ENCODE measurements around the gene BRD8.
"Not testable (repeated sequence)": the region's sequence is repeated elsewhere in the genome, so short reads cannot be mapped to it uniquely, and the experiment has no call there.

The BRD8 gene

DNA sequence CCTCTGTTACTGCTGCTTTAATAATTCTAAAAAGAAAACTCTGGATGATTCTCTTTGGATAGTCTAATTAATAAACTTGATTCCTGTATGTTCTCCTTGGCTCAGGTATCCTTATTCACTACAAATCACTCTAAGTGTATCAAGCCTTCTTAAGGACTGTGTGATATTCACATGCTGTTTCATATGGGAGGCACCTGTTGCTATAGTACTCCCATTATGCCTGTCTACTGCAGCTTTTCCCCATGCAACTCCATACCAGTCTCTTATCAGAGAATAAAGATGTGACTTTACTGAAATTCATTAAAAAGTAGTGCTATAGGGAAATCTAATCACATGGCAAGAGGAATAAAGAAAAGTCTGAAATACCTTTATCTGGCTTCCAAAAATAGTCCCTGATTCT, 14.7 kb downstream of the BRD8 start:
- no peak for DNase-seq (ENCODE audit: low spot score)

DNA sequence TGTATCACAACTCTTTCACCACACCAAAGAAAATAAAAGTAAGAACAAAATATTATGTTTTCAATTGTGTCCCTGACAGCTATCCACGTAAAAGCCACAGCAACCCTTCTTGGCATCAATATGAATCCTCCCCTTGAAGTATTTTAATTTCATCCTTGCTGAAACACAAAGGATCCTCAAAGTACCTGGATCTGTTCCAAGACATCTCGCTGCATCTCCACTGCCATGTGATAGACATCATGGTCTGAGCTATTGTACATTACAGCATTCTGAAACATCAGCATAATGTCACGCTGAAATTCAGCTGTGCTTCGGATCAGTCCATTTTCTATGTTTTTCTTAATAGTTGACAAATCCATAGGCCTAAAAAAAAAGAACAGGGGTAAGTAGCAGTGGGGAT, 17.7 kb downstream of the BRD8 start:
- DNase-seq (ENCODE audit: low spot score), result no peak

DNA sequence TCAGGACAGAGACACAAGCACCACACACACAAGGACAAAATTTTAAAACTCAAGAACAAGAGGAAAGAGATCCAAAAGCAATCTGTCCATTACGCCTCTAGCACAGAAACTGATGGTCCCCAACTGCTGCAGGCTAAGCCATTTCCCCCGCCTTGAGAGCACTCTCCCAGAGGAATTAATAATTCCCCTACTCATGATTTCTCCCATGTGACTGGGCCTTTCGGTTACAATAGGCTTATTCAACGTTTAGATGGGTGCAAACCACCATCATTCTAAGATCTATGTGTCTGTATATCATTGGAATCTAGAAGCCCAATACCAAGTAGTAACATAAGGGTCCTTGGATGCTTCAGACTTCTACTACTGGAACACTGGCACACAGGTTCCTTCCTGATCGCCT, 18.8 kb downstream of the BRD8 start:
- DNase-seq (ENCODE audit: low spot score), result peak; percentile 26

- DNase-seq (ENCODE audit: low spot score), result no peak
Measured at GRCh38 chr5:138157626-138158025, 20.8 kb downstream of the BRD8 start.

DNA sequence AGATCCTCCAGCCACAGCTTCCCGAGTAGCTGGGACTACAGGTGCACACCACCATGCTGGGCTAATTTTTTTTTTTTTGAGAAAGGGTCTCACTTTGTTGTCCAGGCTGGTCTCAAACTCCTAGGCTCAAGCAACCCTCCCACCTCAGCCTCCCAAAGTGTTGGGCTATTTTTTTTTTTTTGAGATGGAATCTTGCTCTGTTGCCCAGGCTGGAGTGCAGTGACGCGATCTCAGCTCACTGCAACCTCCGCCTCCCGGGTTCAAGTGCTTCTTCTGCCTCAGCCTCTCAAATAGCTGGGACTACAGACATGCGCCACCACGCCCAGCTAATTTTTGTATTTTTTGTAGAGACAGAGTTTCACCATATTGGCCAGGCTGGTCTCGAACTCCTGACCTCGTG, 22.5 kb downstream of the BRD8 start:
- not testable (repeated sequence) for DNase-seq (ENCODE audit: low spot score)

DNA sequence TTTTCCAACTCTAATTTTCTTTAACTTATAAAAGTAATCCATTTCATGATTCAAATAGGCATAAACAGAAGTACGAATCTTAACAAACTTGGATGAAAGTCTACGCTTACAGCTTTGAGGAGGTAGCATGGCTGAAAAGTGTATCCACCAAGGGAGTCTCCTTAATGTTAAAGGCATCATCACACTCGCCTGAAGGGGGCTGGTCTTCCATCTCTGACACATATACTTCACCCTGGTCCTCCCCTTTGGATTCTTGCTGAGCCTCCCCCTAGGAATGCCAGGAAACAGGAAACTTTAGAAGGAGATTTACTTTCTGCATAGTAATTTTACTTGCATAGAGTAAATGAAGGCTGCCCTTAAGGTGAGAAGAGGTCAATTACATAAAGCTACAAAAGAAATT, 28.9 kb downstream of the BRD8 start:
- no peak for DNase-seq (ENCODE audit: low spot score)

- no peak for DNase-seq (ENCODE audit: low spot score)
Measured at GRCh38 chr5:138148811-138149210, 29.6 kb downstream of the BRD8 start.

GRCh38 chr5:138143578-138143977, 34.9 kb downstream of the BRD8 start:
- DNase-seq (ENCODE audit: low spot score), result not testable (repeated sequence)

DNA sequence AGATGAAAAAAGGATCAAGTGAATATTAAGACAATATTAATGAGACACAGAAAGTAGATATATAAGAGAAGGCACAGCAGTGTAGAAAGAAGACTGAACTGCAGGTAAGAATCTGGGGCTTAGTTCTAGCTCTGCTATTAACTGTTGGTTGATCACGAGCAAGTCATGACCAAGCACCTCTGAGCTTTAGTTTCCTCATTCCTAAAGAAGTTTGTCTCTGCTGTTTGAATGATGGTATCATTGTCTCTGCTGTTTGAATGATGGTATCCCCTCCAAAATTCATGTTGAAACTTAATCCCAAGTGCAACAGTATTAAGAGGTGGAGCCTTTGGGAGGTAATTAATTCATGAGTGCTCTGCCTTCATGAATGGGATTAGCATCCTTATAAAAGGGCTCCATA, 36.7 kb downstream of the BRD8 start:
- no peak for DNase-seq (ENCODE audit: low spot score)

DNA sequence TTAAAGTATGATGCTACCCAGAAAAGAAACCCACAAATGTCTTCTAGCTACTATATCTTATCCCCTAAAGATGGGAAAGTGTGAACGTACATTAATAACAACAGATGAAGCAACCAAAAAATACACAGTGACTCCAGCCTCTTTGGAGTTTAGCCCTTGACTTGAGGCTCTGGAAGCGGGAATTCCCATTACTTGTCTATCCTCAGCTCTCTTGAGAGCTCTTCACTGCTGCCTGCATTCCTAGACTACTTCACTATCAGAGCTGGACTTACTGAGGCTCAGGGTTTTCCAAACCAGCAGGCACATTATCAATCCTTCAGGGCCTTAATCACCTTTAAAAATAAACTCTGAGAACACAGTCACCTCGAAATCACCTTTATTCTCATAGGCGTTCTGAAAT, 38.2 kb downstream of the BRD8 start:
- no peak for DNase-seq (ENCODE audit: low spot score)

DNA sequence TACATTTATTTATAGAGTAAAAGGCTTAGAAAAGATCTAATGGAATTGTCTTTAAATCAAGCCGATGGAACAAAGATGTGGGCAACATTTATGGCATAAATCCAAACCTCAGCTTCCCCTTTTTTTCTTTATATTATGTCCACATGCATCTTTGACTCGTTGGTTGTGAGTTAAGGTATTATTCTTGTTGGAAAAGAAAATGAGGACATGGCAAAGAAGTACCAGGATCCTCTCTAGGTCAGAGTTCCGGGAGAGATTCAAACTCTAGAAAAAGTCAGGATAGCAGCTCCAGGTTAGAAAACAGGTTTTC, 38.7 kb downstream of the BRD8 start:
- DNase-seq (ENCODE audit: low spot score), result no peak

GRCh38 chr5:138138949-138139780, 39.3 kb downstream of the BRD8 start, which contains the start of gene NME5:
TSS of gene NME5 (minus strand) at chr5:138139428. CDS start at chr5:138138780, 648 bp downstream.
- DNase-seq (ENCODE audit: low spot score), result peak; percentile 86

DNA sequence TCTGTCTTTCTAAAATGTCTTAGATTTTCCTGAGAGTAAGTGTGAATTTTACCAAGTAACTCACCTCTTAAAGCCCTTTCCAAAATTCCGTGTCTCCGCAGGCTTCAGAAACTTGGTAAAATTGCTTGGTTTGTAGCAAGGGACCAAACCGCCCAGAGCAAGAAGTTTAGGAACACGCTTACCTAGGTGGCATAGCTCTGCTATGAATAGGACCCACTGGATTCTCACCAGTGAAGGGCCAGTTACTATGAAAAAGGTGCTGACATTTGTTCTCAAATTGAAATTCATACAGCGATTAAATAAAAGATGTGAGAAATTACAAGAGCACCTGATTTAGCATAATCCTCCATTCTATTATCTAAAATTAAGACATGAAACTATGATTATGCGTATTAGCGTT, 45.9 kb downstream of the BRD8 start:
- no peak for DNase-seq (ENCODE audit: low spot score)

- DNase-seq (ENCODE audit: low spot score), result no peak
Measured at GRCh38 chr5:138129347-138129746, 49.1 kb downstream of the BRD8 start.

DNA sequence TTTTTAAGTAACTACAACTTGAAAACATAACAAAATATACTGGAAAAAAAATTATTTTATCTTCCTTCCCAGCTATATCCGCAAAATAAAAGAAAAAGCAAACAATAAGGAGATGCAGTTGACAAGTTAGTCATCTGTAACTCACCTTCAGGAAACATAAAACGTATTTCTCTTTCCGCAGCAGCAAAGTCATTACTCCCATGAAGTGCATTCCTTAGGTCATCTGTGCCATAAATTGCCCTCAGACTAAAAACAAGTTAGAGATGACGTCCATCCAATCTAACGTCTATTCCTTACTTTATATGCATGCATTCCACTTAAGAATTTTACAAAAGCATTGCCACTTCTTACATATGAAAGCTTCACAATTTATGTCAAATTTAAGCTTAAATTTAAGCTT, 50.1 kb downstream of the BRD8 start:
- no peak for DNase-seq (ENCODE audit: low spot score)

DNA sequence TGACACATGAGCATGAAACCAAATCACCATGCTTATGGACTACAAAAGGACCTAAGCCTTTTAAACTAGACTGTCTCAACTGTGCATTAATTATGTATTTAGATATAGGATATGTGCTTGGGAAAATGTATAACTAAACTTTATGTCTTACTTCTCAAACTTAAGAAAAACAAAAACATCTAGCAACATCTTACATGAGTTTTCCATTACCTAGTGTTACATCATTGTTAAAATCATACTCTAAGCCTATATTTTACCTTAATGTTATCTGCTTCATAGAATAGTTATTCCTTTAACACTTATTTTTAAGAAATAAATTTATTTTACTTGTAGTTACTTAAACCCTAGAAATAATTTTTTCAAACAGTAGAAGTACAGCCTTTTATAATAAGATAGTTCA, 63.2 kb downstream of the BRD8 start:
- no peak for DNase-seq (ENCODE audit: low spot score)

GRCh38 chr5:138111937-138112336, 66.5 kb downstream of the BRD8 start:
- no peak for DNase-seq (ENCODE audit: low spot score)

GRCh38 chr5:138111181-138111580, 67.2 kb downstream of the BRD8 start:
- no peak for DNase-seq (ENCODE audit: low spot score)

GRCh38 chr5:138110266-138110963, 68.0 kb downstream of the BRD8 start:
- no peak for DNase-seq (ENCODE audit: low spot score)

DNA sequence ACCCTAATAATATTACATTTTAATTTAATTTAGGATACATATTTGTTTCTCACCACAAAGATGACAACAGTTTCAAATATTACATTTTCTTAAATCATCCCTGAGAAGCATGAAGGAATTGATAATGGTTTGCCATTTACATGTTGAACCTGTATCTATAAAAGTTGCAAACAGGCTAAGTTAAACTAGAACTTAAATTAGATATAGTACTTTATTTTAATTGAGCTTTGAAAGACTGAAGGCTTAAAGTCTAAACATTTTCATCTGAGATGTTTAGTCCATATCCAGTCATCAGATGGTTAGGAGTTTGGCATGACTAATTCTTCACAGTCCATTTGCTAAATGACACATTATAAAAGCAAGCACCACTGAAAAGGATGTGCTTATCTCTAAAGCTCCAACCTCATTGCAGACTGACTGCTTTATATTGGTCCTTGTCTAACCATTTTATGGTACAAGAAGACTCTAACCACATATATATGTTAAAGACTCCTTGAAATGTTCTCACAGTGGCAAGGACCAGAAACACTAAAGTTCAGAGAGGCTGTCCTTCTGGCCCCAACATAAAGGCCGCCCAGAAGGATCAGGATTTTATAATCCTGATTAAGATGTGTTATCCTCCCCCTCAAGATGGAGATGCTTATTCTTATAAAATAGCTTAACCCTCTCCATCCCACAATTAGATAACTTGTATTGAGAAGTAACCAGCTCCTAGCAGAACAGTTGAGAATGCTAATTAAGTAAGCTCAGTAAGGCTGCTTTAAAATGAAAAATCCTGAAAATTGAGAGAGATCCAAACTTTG, 68.8 kb downstream of the BRD8 start:
- no peak for DNase-seq (ENCODE audit: low spot score)

DNA sequence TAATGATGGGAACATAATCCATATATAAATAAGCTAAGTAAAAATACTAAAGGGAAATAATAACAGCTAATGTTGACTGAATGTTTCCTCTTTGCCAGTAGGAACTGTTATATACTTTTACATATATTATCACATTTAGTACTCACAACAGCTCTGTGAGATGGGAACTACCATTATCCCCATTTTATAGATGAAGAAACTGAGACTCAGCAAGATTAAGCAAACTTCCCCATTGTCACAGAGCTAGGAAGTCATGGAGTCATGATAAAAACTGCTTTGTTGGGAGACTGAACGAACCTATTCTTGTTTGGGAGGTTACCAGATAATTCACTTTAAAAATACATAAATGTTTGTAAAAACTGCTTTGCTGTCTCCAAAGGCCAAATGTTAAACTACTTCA, 71.2 kb downstream of the BRD8 start:
- no peak for DNase-seq (ENCODE audit: low spot score)

- no peak for DNase-seq (ENCODE audit: low spot score)
Measured at GRCh38 chr5:138105709-138106108, 72.7 kb downstream of the BRD8 start.

DNA sequence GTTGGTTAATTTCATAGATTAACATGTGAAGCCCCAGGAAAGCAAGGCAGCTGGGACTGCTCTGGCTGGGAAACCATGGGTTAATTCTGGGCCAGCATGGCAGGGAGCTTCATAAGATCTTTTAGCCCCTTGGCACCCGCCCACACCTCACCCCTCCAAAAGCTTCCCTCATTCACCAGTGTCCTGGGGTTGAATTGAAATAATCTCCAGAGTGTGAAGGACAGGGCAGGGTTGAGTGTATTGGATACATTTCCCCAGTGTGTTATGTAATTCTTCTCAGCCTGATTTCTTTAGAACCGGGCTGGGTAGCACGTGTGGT, 75.2 kb downstream of the BRD8 start:
- DNase-seq (ENCODE audit: low spot score), result no peak

Data from Ammon's horn (tissue), 1 donor.